MCF 10A (cell line): ENCODE data around the gene COMMD10. TPM values are rescaled to one million over a fixed set of nuclear protein-coding genes. Genes with fewer than 3 reads are reported as not detected.

Experiments
- BruUV-seq: library from RNA; stranded (reverse); fragments of 400-500 nt; replicated peaks from 2 replicates; lab custom pipeline; 2021; lab: Mats Ljungman, UMichigan
- CTCF ChIA-PET: fragments of 300-600 bp; sonication (Branson Sonifier 250); formaldehyde crosslinking; extraction: SDS; loops from one replicate; lab custom pipeline; 2021; ENCODE audit warnings: antibody characterized with exemption, inconsistent platforms; lab: Yijun Ruan, JAX
- POLR2A ChIA-PET: fragments of 300-600, 350-650 bp; sonication (Branson Sonifier 250); formaldehyde crosslinking; extraction: SDS; loops from one replicate; lab custom pipeline; 2020; ENCODE audit warnings: antibody characterized with exemption, inconsistent platforms; lab: Yijun Ruan, JAX
- DNase-seq: peaks from one replicate; pipeline ENCODE4 v3.0.0-alpha.2; 2018; ENCODE audit not compliant: unreplicated experiment
- H3K27ac Mint-ChIP-seq: one replicate; pipeline ENCODE4 v1.8.0; 2022; ENCODE audit warnings: mild to moderate bottlenecking, low read depth, mixed read lengths; ENCODE audit not compliant: unreplicated experiment
- H3K27me3 Mint-ChIP-seq: one replicate; pipeline ENCODE4 v1.8.0; 2022; ENCODE audit warnings: mixed read lengths; ENCODE audit not compliant: insufficient read depth, unreplicated experiment
- H3K36me3 Mint-ChIP-seq: one replicate; pipeline ENCODE4 v1.8.0; 2022; ENCODE audit warnings: mild to moderate bottlenecking, moderate library complexity, mixed read lengths; ENCODE audit not compliant: insufficient read depth, unreplicated experiment
- H3K4me1 Mint-ChIP-seq: one replicate; pipeline ENCODE4 v1.8.0; 2022; ENCODE audit warnings: mixed read lengths; ENCODE audit not compliant: insufficient read depth, unreplicated experiment
- H3K4me3 Mint-ChIP-seq: one replicate; pipeline ENCODE4 v1.8.0; 2022; ENCODE audit warnings: mild to moderate bottlenecking, moderate library complexity, mixed read lengths; ENCODE audit not compliant: unreplicated experiment
- H3K9me3 Mint-ChIP-seq: one replicate; pipeline ENCODE4 v1.8.0; 2022; ENCODE audit warnings: mixed read lengths; ENCODE audit not compliant: unreplicated experiment
- intact Hi-C: fragments of 100-400 bp; cut with micrococcal nuclease; formaldehyde crosslinking; loops from 2 replicates; pipeline ENCODE4 v1.14.1; 2022
- total RNA-seq: library from RNA; stranded (reverse); gene quantifications from 2 replicates; pipeline ENCODE4 v1.2.3, GENCODE V29; 2022
- TF ChIP-seq, protein P1 (sequence below): fragments of 200-600 bp; IDR thresholded peaks from one replicate; pipeline ENCODE4 v1.8.0; 2022; ENCODE audit warnings: antibody characterized with exemption, mild to moderate bottlenecking; ENCODE audit not compliant: unreplicated experiment

The COMMD10 gene
- total RNA-seq, 1 experiment from 2014 or later: 23.2 TPM

DNA sequence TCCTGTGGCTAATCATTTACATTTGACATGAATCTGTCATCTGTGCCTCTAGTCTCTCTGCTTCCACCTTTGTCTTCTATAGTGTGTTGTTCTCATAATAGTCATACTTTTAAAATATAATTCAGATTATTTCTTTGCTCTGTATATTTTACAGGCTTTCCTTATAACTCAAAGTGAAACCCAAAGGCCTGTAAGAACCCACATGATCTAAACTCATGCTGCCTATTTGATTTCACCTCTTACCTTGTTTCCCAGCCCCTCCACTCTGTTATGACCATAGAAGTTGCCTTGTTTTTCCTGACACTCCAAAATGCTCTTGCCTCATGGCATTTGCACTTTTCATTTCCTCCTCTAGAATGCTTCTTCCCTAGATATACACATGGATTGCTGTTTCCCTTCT, 74.2 kb downstream of the COMMD10 start:
- BruUV-seq: no TSS peak
- peaks cover 8% of the 10 kb centered on the region for H3K36me3 Mint-ChIP-seq

DNA sequence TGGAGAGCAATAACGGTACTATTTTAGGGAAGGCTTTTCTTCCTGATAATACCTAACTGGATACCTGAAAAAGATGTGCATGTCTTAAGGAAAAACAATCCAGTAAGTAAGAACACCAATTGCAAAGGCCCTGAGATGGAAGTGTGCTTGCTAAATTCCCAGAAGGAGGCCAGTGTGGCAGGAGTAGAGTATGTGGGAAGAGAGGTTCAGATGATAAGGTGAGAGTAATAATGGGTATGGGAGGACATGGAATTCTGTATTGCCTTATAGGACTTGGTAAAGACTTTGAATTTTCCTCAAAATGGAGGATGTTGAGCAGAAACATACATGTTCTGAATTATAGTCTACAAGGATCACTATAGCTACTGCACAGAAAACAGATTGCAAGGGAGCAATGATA, 89.3 kb downstream of the COMMD10 start:
- BruUV-seq: no TSS peak
- Mint-ChIP-seq H3K4me3 (no peak overlapping the region), H3K27ac (no peak overlapping the region), H3K9me3 (peaks cover 22% of the 10 kb centered on the region), H3K4me1 (peaks cover 6% of the 10 kb centered on the region), H3K36me3 (no peaks in the 10 kb centered on the region), H3K27me3 (no peaks in the 10 kb centered on the region)
- DNase-seq: no peak
- TF ChIP-seq, protein P1, sequence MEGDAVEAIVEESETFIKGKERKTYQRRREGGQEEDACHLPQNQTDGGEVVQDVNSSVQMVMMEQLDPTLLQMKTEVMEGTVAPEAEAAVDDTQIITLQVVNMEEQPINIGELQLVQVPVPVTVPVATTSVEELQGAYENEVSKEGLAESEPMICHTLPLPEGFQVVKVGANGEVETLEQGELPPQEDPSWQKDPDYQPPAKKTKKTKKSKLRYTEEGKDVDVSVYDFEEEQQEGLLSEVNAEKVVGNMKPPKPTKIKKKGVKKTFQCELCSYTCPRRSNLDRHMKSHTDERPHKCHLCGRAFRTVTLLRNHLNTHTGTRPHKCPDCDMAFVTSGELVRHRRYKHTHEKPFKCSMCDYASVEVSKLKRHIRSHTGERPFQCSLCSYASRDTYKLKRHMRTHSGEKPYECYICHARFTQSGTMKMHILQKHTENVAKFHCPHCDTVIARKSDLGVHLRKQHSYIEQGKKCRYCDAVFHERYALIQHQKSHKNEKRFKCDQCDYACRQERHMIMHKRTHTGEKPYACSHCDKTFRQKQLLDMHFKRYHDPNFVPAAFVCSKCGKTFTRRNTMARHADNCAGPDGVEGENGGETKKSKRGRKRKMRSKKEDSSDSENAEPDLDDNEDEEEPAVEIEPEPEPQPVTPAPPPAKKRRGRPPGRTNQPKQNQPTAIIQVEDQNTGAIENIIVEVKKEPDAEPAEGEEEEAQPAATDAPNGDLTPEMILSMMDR: no peak
- CTCF ChIA-PET: interaction anchor here (0.5 kb wide), 1 partner anchor 127 kb away, joined by 4 read pairs; no protein-coding TSS in a partner anchor
- POLR2A ChIA-PET: no interaction called here
- intact Hi-C loops: no loop called here

More for the DNA sequence above, 74.2 kb downstream of the COMMD10 start:
- intact Hi-C loops: no loop called here
- Mint-ChIP-seq H3K4me3 (no peak overlapping the region), H3K4me1 (no peaks in the 10 kb centered on the region), H3K9me3 (no peaks in the 10 kb centered on the region), H3K27ac (no peak overlapping the region), H3K27me3 (no peaks in the 10 kb centered on the region)
- CTCF ChIA-PET: no interaction called here
- POLR2A ChIA-PET: no interaction called here
- TF ChIP-seq, protein P1: no peak
- DNase-seq: no peak

GRCh38 chr5:116176121-116176520, 91.3 kb downstream of the COMMD10 start:
- peaks cover 6% of the 10 kb centered on the region for H3K4me1 Mint-ChIP-seq
- peak; percentile 20 for DNase-seq
- BruUV-seq: no TSS peak
- H3K27ac Mint-ChIP-seq: no peak overlapping the region
- no peaks in the 10 kb centered on the region for H3K36me3 Mint-ChIP-seq
- H3K4me3 Mint-ChIP-seq: no peak overlapping the region
- H3K9me3 Mint-ChIP-seq: peaks cover 22% of the 10 kb centered on the region
- H3K27me3 Mint-ChIP-seq: no peaks in the 10 kb centered on the region
- POLR2A ChIA-PET: interaction anchor here (0.8 kb wide), 1 partner anchor 20 kb away, joined by 3 read pairs; no protein-coding TSS in a partner anchor
- TF ChIP-seq, protein P1: no peak
- CTCF ChIA-PET: no interaction called here
- intact Hi-C loops: no loop called here

DNA sequence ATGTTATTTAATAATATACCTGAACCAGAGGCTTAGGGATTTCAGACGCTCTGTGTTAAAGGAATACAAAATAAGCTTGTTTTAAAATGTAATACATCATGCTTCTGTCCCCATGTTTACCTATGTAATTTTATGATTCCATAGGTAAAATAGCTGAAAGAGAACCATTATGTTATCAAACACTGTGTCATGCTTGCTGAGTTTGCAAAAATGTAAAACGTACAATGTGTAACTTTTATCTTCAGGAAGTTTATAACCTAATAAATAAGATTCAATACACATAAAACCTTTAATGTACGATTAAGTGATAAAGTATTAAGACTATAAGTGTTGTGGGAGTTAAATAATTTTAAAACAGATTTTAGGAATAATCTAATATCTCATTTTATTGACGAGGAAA, 94.1 kb downstream of the COMMD10 start:
- H3K36me3 Mint-ChIP-seq: no peaks in the 10 kb centered on the region
- H3K9me3 Mint-ChIP-seq: peaks cover 18% of the 10 kb centered on the region
- POLR2A ChIA-PET: no interaction called here
- intact Hi-C loops: no loop called here
- no peak overlapping the region for H3K4me3 Mint-ChIP-seq
- no peaks in the 10 kb centered on the region for H3K27me3 Mint-ChIP-seq
- BruUV-seq: no TSS peak
- CTCF ChIA-PET: interaction anchor here (0.7 kb wide), 1 partner anchor 547 kb away, joined by 3 read pairs; no protein-coding TSS in a partner anchor
- peaks cover 6% of the 10 kb centered on the region for H3K4me1 Mint-ChIP-seq
- H3K27ac Mint-ChIP-seq: no peak overlapping the region
- DNase-seq: no peak
- TF ChIP-seq, protein P1: no peak
